GM19397 (cell line): ENCODE data around the gene KRTAP5-11.
"Not testable (repeated sequence)": the region's sequence is repeated elsewhere in the genome, so short reads cannot be mapped to it uniquely, and the experiment has no call there.

Source experiments
- ATAC-seq: cut with Tn5 transposase; IDR thresholded peaks from one replicate; pipeline ENCODE4 v1.9.1; 2021; ENCODE audit warnings: mild to moderate bottlenecking, moderate library complexity; ENCODE audit not compliant: unreplicated experiment

Gene KRTAP5-11

DNA sequence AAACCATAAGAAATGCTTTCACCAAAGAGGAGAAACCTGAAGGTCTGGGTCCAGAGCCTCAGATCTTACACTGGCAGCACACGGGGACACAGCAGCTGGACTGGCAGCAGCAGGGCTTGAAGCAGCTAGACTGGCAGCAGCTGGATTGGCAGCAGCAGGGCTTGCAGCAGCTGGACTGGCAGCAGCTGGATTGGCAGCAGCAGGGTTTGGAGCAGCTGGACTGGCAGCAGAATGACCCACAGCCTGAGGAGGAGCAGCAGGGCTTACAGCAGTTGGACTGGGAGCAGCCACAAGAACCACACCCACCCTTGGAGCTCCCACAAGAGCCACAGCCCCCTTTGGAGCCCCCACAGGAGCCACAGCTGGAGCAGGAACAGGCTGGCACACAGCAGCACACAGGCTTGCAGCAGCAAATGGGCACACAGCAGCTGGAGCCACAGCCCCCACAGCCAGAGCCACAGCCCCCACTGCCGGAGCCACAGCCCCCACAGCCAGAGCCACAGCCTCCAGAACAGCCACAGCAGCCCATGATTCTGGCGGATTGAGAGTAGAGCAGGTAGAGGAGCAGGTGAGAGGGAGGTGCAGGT, at the start of gene KRTAP5-11:
TSS of gene KRTAP5-11 (minus strand) at position 567 of the 587 bp plus-strand sequence. CDS start at position 529, 38 bp downstream.
- no peak for ATAC-seq

DNA sequence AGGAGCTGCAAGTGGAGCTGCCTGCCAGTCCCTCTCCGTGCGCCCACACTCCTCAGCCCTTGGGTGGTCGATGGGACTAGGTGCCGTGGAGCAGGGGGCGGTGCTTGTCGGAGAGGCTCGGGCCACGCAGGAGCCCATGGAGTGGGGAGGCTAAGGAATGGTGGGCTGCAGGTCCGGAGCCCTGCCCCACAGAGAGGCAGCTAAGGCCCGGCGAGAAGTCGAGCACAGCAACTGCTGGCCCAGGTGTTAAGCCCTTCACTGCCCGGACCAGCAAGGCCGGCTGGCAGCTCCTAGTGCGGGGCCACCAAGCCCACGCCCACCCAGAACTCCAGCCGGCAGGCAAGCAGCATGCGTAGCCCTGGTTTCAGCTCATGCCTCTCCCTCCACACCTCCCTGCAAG, 48.9 kb upstream of the KRTAP5-11 start:
- not testable (repeated sequence) for ATAC-seq

DNA sequence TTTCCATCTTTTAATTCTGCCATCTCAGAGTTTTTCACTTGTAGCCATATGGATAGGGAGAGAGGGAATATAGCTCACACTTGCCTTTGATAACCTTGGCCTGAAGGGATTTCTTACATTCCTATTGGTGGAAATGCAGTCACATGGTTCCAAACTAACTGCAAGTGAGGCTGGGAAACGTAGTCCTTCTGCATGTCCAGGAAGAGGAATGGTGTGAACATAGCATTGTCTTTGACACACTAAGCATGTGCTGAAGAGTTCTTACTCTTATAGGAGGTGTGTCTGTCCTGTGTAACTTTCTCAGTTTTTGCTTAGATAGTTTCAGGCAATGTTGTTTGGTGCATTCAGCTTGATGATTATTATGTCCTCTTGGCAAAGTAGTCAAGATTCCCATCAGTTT, 47.4 kb upstream of the KRTAP5-11 start:
- not testable (repeated sequence) for ATAC-seq

GRCh38 chr11:71628943-71629342, 46.3 kb upstream of the KRTAP5-11 start:
- ATAC-seq: not testable (repeated sequence)

DNA sequence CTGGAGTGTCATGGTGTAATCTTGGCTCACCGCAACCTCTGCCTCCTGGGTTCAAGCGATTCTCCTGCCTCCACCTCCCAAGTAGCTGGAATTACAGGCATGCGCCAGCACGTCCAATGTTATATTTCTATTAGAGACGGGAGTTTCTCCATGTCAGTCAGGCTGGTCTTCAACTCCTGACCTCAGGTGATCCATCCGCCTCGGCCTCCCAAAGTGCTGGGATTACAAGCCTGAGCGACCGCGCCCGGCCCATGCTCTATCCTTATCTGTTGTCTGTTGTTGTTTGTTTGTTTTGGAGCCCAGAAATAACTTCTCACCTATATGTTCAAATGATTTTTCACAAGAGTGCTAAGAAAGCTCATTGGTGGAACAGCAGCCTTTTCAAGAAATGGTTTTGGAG, 40.6 kb upstream of the KRTAP5-11 start:
- ATAC-seq: not testable (repeated sequence)

DNA sequence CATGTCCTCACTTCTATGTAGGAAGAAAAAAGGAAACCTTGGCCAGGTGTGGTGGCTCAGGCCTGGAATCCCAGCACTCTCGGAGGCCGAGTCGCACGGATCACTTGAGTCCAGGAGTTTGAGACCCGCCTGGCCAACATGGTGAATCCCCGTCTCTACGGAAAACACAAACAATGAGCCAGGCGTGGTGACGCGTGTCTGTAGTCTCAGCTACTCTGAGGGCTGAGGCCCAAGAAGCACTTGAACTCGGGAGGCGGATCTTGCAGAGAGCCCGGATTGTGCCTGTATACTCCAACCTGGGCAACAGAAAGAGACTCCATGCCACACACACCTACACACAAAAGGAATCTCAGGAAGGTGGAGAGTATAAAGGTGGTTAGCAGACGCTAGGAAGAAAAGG, 39.9 kb upstream of the KRTAP5-11 start:
- not testable (repeated sequence) for ATAC-seq

- ATAC-seq: not testable (repeated sequence)
Measured at GRCh38 chr11:71615003-71615402, 32.3 kb upstream of the KRTAP5-11 start.

DNA sequence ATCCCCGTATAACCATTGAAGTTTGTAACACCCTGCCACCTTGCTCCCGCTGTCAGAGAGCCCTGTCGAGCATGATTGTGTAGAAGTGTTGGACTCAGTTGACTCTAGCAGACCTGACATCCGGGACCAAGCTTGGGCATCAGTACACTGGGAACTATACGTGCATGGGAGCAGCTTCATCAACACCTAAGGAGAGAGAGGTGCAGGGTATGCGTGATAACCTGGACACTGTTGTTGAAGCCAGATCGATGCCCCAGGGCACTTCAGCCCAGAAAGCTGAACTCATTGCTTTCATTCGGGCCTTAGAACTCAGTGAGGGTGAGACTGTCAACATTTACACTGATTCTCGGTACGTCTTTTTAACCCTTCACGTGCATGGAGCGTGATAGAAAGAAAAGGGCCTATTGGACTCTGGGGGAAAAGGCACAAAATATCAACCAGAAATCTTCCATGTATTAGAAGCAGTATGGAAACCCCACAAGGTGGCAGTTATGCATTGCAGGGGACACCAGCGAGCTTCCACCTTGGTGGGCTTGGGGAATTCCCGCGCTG, 31.8 kb upstream of the KRTAP5-11 start:
- not testable (repeated sequence) for ATAC-seq

DNA sequence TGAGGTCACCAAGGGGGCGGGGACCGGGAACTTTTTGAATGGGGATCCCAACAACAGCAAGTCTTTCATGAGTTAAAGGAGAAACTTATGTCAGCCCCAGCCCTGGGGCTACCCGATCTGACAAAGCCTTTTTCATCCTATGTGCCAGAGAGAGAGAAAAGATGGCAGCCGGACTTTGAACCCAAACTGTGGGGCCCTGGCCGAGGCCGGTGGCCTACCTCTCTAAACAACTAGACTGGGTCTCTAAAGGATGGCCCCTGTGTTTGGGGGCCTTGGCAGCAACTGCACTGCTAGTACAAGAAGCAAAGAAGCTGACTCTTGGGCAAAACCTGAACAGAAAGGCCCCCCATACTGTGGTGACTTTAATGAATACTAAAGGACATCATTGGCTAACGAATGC, 31.3 kb upstream of the KRTAP5-11 start:
- not testable (repeated sequence) for ATAC-seq

- ATAC-seq: not testable (repeated sequence)
Measured at GRCh38 chr11:71611218-71611910, 28.7 kb upstream of the KRTAP5-11 start.

GRCh38 chr11:71608272-71608671, 25.6 kb upstream of the KRTAP5-11 start:
- not testable (repeated sequence) for ATAC-seq

DNA sequence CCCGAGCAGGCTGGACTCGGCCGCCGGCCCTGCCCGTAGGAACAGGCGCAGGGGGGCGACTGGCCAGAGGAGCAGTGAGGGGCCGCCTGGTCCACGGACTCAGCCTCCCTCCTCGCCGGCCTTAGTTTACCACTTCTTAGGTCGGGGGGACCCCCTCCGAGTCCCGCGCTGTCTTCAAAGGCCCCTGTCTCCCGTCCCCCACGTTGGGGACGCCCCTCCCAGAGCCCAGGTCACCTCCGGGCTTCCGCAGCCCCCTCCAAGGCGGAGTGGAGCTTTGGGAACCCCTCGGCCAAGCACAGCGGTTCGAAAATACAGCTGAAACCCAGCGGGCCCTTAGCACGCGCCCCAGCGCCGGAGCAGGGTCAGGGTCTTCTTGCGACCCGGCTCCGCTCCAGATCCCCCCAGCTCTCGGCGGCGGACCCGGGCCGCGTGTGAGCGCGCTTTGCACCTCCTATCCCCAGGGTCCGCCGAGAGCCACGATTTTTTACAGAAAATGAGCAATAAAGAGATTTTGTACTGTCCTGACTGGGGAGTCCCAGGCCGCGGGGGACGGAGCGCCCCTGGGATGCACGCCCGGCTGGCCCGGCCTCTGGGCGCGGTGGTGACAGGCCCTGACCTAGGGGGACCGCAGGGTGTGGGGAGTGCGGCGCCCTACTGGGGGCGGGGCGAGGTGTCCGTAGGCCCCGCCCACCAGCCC, 25.0 kb upstream of the KRTAP5-11 start:
- ATAC-seq: not testable (repeated sequence)

GRCh38 chr11:71606853-71607519, 24.3 kb upstream of the KRTAP5-11 start:
- ATAC-seq: not testable (repeated sequence)

- not testable (repeated sequence) for ATAC-seq
Measured at GRCh38 chr11:71604798-71605488, 22.3 kb upstream of the KRTAP5-11 start.

GRCh38 chr11:71603221-71603620, 20.5 kb upstream of the KRTAP5-11 start:
- ATAC-seq: not testable (repeated sequence)

- ATAC-seq: not testable (repeated sequence)
Measured at GRCh38 chr11:71589546-71589920, 6.9 kb upstream of the KRTAP5-11 start.

DNA sequence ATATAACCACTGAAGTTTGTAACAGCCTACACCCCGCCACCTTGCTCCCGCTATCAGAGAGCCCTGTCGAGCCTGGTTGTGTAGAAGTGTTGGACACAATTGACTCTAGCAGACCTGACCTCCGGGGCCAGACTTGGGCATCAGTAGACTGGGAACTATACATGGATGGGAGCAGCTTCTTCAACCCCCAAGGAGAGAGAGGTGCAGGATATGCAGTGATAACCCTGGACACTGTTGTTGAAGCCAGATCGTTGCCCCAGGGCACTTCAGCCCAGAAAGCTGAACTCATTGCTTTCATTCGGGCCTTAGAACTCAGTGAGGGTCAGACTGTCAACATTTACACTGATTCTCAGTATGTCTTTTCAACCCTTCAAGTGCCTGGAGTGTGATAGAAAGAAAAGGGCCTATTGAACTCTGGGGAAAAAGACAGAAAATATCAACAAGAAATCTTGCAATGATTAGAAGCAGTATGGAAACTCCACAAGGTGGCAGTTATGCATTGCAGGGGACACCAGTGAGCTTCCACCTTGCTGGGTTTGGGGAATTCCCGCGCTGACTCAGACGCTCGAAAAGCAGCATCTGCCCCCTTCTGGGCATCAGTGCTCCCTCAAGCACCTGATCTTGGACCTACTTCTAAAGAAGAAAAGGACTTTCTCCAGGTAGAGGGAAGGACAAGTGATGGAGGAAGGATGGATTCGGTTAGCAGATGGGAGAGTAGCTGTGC, 6.3 kb upstream of the KRTAP5-11 start:
- not testable (repeated sequence) for ATAC-seq

DNA sequence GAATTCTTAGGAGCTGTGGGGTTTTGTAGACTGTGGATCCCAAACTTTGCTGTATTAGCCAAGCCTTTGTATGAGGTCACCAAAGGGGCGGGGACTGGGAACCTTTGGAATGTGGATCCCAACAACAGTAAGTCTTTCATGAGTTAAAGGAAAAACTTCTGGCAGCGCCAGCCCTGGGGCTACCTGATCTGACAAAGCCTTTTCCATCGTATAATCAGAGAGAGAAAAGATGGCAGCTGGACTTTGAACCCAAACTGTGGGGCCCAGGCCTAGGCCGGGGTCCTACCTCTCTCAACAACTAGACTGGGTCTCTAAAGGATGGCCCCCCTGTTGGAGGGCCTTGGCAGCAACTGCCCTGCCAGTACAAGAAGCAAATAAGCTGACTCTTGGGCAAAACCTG, 5.6 kb upstream of the KRTAP5-11 start:
- not testable (repeated sequence) for ATAC-seq

DNA sequence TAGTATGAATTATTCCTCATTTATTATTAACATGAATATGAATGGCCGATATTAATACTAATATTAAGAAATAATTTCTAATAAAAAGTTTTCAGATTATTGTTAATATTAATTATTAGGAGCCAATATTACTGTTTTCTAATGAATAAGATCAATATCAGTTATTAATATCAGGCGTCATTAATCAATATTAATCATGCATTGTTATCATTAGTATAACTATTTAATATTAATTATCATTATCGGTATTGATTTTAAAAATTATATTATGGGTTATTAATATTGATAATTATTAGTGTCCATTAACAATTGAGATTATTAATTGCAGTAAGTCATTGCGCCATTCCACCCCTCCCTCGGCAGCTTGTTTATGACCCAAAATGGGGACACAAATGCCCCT, 3.0 kb upstream of the KRTAP5-11 start:
- not testable (repeated sequence) for ATAC-seq

DNA sequence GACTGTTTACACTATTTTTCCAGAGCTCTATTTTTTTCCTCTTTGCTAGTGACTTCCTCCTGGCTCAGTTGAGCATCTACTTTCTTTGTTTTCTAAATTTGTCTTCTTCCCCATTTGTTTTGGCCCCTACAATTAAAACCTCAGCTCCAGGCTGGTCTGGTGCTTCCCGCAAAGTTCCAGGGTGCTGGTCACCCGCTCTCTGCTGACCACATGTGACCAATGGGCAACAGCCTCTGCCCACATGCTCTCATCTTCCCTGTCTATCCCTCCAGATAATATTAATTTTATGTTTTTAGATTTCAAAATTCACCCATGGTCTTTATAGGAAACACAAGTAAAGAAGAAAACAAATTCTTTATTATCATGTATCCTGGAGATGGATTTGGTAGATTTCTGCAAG, 294 bp upstream of the KRTAP5-11 start:
- not testable (repeated sequence) for ATAC-seq
